HepG2 (cell line): ENCODE measurements around the gene PDE3B. TPM values are rescaled to one million over a fixed set of nuclear protein-coding genes. Genes with fewer than 3 reads are reported as not detected.

Source experiments
- ATAC-seq: fragments of 200-7000 bp; cut with Tn5 transposase; 3 replicates; pipeline ENCODE4 v1.9.1; 2020; ENCODE audit warnings: mild to moderate bottlenecking, moderate library complexity
- BruUV-seq: library from RNA; stranded (reverse); fragments of 400-500 nt; replicated peaks from 2 replicates; lab custom pipeline; 2021; lab: Mats Ljungman, UMichigan
- CTCF ChIA-PET: fragments of 300-600 bp; formaldehyde crosslinking; extraction: SDS; loops from one replicate; lab custom pipeline; 2021; ENCODE audit warnings: low total read pairs, inconsistent platforms, low intra/inter-chr PET ratio; lab: Yijun Ruan, JAX
- POLR2A ChIA-PET: fragments of 350-600 bp; sonication (Branson Sonifier 250); formaldehyde crosslinking; loops from one replicate; lab custom pipeline; 2020; ENCODE audit warnings: antibody characterized with exemption, inconsistent platforms; lab: Yijun Ruan, JAX
- DNase-seq: peaks from one replicate; pipeline ENCODE4 v3.0.0-alpha.2; 2015; ENCODE audit warnings: low spot score
- FAIRE-seq: peaks from 3 replicates; lab custom pipeline; 2011; peaks lifted over from hg19 to GRCh38; lab: Jason Lieb, UNC
- H2AFZ ChIP-seq: one replicate; pipeline ENCODE4 v1.6.1; 2011; ENCODE audit warnings: low read length, inconsistent platforms
- H3K27ac ChIP-seq: fragments of 300-600 bp; 3 replicates; pipeline ENCODE4 v1.8.0; 2011; ENCODE audit warnings: mixed run types, mild to moderate bottlenecking, mixed read lengths, low read length, inconsistent platforms; ENCODE audit not compliant: insufficient read depth; ENCODE audit errors: extremely low read length
- H3K27me3 ChIP-seq, 2 experiments: fragments of 200-600 bp in 1 of 2; 2 replicates in 1 of 2; 3 replicates in 1 of 2; pipeline versions ENCODE4 v1.6.0 to v1.8.0; 2011; ENCODE audit warnings: low read length in 2 of 2, mild to moderate bottlenecking in 2 of 2, moderate library complexity in 2 of 2, inconsistent platforms in 1 of 2; ENCODE audit not compliant: insufficient read depth in 2 of 2, control insufficient read depth in 1 of 2
- H3K36me3 ChIP-seq, 2 experiments: fragments of 200-600 bp in 1 of 2; replicated peaks in 1 of 2; 2 replicates in 1 of 2; 3 replicates in 1 of 2; pipeline versions ENCODE4 v1.5.1 to v1.8.0; 2011; ENCODE audit warnings: low read length in 2 of 2, inconsistent platforms in 1 of 2; ENCODE audit not compliant: insufficient read depth in 2 of 2, control insufficient read depth in 1 of 2
- H3K4me1 ChIP-seq: 2 replicates; pipeline ENCODE4 v1.5.1; 2012; ENCODE audit warnings: low read length, inconsistent platforms; ENCODE audit not compliant: insufficient read depth
- H3K4me2 ChIP-seq: 2 replicates; pipeline ENCODE4 v1.6.0; 2011; ENCODE audit warnings: low read depth, low read length, inconsistent platforms
- H3K4me3 ChIP-seq, 3 experiments: fragments of 200-600 bp in 1 of 3; sonication (generic), shearing (Covaris generic) in 1 of 3; replicated peaks in 1 of 3; 2 replicates each; pipeline ENCODE4 v1.5.1; 2011 to 2016; ENCODE audit warnings: low read length in 3 of 3, inconsistent platforms in 2 of 3, low read depth in 2 of 3, mild to moderate bottlenecking in 2 of 3, control low read depth in 1 of 3, mixed read lengths in 1 of 3; ENCODE audit not compliant: insufficient read depth in 1 of 3
- H3K79me2 ChIP-seq: one replicate; pipeline ENCODE4 v1.6.1; 2011; ENCODE audit warnings: low read length, inconsistent platforms; ENCODE audit not compliant: insufficient read depth
- H3K9ac ChIP-seq: 2 replicates; pipeline ENCODE4 v1.6.0; 2011; ENCODE audit warnings: mild to moderate bottlenecking, low read depth, low read length, inconsistent platforms; ENCODE audit not compliant: insufficient read depth
- H3K9me3 ChIP-seq: 2 replicates; pipeline ENCODE4 v1.5.1; 2012; ENCODE audit warnings: mild to moderate bottlenecking, low read length
- H4K20me1 ChIP-seq: 2 replicates; pipeline ENCODE4 v1.6.0; 2011; ENCODE audit warnings: inconsistent platforms, mild to moderate bottlenecking, low read length, moderate library complexity; ENCODE audit not compliant: insufficient read depth
- ATAD3A ChIP-seq: sonication (generic); formaldehyde crosslinking; IDR thresholded peaks from 2 replicates; pipeline ENCODE4 v1.4.0; 2020; ENCODE audit warnings: missing genetic modification reagents
- ATF7 ChIP-seq, 2 experiments: fragments of 450-650 bp in 1 of 2; sonication (generic) in 1 of 2; formaldehyde crosslinking in 1 of 2; IDR thresholded peaks; 2 replicates each; pipeline versions ENCODE4 v1.4.0 to v1.6.1; 2016 to 2020; ENCODE audit warnings: antibody characterized with exemption in 1 of 2, mild to moderate bottlenecking in 1 of 2, missing genetic modification reagents in 1 of 2
- CREBL2 ChIP-seq: sonication (generic); formaldehyde crosslinking; IDR thresholded peaks from 2 replicates; pipeline ENCODE4 v1.8.1; 2023; ENCODE audit warnings: missing genetic modification reagents, mild to moderate bottlenecking, borderline replicate concordance
- IRX3 ChIP-seq: sonication (generic); formaldehyde crosslinking; IDR thresholded peaks from 2 replicates; pipeline ENCODE4 v1.8.1; 2023; ENCODE audit warnings: mild to moderate bottlenecking, low read depth, missing genetic modification reagents, borderline replicate concordance
- NFATC3 ChIP-seq: sonication (generic); formaldehyde crosslinking; IDR thresholded peaks from 2 replicates; pipeline ENCODE4 v1.5.1; 2020; ENCODE audit warnings: mild to moderate bottlenecking, missing genetic modification reagents
- PAX8 ChIP-seq: sonication (generic); formaldehyde crosslinking; IDR thresholded peaks from 2 replicates; pipeline ENCODE4 v1.8.0; 2022; ENCODE audit warnings: mild to moderate bottlenecking, missing genetic modification reagents, borderline replicate concordance
- PRDM4 ChIP-seq: sonication (generic); formaldehyde crosslinking; IDR thresholded peaks from 2 replicates; pipeline ENCODE4 v1.9.0; 2021; ENCODE audit warnings: missing genetic modification reagents, borderline replicate concordance
- THAP8 ChIP-seq: sonication (generic); formaldehyde crosslinking; IDR thresholded peaks from 2 replicates; pipeline ENCODE4 v1.5.1; 2020; ENCODE audit warnings: missing genetic modification reagents, mild to moderate bottlenecking, borderline replicate concordance
- ZBTB20 ChIP-seq: sonication (generic); formaldehyde crosslinking; IDR thresholded peaks from 2 replicates; pipeline ENCODE4 v1.8.1; 2023; ENCODE audit warnings: missing genetic modification reagents, low read depth, mild to moderate bottlenecking, borderline replicate concordance
- ZNF691 ChIP-seq: sonication (generic); formaldehyde crosslinking; IDR thresholded peaks from 2 replicates; pipeline ENCODE4 v1.4.0; 2020; ENCODE audit warnings: missing genetic modification reagents, low read depth, mild to moderate bottlenecking, borderline replicate concordance
- WGBS: methylation state at CpG from one replicate; pipeline ENCODE4 v1.1.6; 2017; ENCODE audit warnings: low lambda C conversion rate; 5-methylcytosine and 5-hydroxymethylcytosine counted together
- in situ Hi-C: cut with HindIII; loops from 2 replicates; pipeline ENCODE4 v1.10.0; 2017; ENCODE audit warnings: low pct_unique_long_range_greater_than_20kb; ENCODE audit not compliant: extremely low pct_ligation_motif_present
- intact Hi-C: fragments of 100-400 bp; cut with micrococcal nuclease; formaldehyde crosslinking; loops from one replicate; pipeline ENCODE4 v1.10.0; 2022; ENCODE audit not compliant: unreplicated experiment
- polyA plus RNA-seq, 8 experiments: library from polyadenylated mRNA; depleted of rRNA in 3 of 8; stranded (reverse) in 7 of 8; unstranded in 1 of 8; fragments of >200 nt; fragmentation: Illumina TruSeq in 4 of 8; extraction: Trizol in 4 of 8; gene quantifications; 2 replicates each; pipeline versions ENCODE4 v1.2.1 to v1.2.3, GENCODE V29; 2011 to 2016; ENCODE audit warnings: low read depth in 4 of 8, missing spikeins in 1 of 8, mixed read lengths in 1 of 8; ENCODE audit not compliant: insufficient read depth in 1 of 8
- total RNA-seq, 5 experiments: library from RNA; depleted of rRNA; stranded (reverse); fragments of >200 nt; fragmentation: Illumina TruSeq; extraction: Trizol; gene quantifications; 2 replicates each; pipeline ENCODE4 v1.2.3, GENCODE V29; 2016; ENCODE audit warnings: low read depth in 1 of 5

PDE3B gene
- total and polyA plus RNA-seq, 2 of the 13 experiments (the other 11 are each of a cell fraction or from before 2014, with no cell fraction given), result 14.1 to 26.5 TPM

GRCh38 chr11:14784230-14784629, 140.6 kb downstream of the PDE3B start:
- no peaks in the 10 kb centered on the region for H3K9me3 ChIP-seq
- H3K4me2 ChIP-seq, result no peak overlapping the region
- in situ Hi-C loops, result no loop called here
- no peak for ATAC-seq
- H2AFZ ChIP-seq, result no peak overlapping the region
- DNase-seq, result no peak
- 98% methylated on average over 2 of the region's 2 CpGs for WGBS
- intact Hi-C loops, result no loop called here
- H3K4me1 ChIP-seq, result no peaks in the 10 kb centered on the region
- no peaks in the 10 kb centered on the region for H4K20me1 ChIP-seq
- BruUV-seq, result no TSS peak
- TF ChIP-seq PAX8 (CRISPR knock-in tag) (no peak), IRX3 (CRISPR knock-in tag) (no peak), ATF7 (IDR thresholded peaks at IDR 0.05) (no peak), ATF7 (CRISPR knock-in tag; IDR thresholded peaks at IDR 0.05) (no peak), ZBTB20 (CRISPR knock-in tag) (no peak), THAP8 (CRISPR knock-in tag) (no peak), ZNF691 (CRISPR knock-in tag) (no peak), ATAD3A (no peak), NFATC3 (CRISPR knock-in tag) (no peak), PRDM4 (CRISPR knock-in tag) (no peak), CREBL2 (CRISPR knock-in tag) (no peak)
- ChIA-PET POLR2A (no interaction called here), CTCF (no interaction called here)
- H3K4me3 ChIP-seq, result no peak overlapping the region
- no peaks in the 10 kb centered on the region for H3K36me3 ChIP-seq
- H3K27me3 ChIP-seq, result no peaks in the 10 kb centered on the region
- no peak for FAIRE-seq
- H3K9ac ChIP-seq, result no peak overlapping the region
- no peaks in the 10 kb centered on the region for H3K79me2 ChIP-seq
- no peak overlapping the region for H3K27ac ChIP-seq
